NOMO-1 (cell line): Measurements from ENCODE around the gene GBE1.
"Not testable (repeated sequence)": the region's sequence is repeated elsewhere in the genome, so short reads cannot be mapped to it uniquely, and the experiment has no call there.

Source experiments
- DNase-seq, 2 experiments: peaks; one replicate each; lab custom pipeline; 2025; ENCODE audit not compliant: unreplicated experiment in 2 of 2; lab: John Stamatoyannopoulos, UW

The GBE1 gene

GRCh38 chr3:81758275-81758674, 3.2 kb downstream of the GBE1 start:
- DNase-seq = no peak

DNA sequence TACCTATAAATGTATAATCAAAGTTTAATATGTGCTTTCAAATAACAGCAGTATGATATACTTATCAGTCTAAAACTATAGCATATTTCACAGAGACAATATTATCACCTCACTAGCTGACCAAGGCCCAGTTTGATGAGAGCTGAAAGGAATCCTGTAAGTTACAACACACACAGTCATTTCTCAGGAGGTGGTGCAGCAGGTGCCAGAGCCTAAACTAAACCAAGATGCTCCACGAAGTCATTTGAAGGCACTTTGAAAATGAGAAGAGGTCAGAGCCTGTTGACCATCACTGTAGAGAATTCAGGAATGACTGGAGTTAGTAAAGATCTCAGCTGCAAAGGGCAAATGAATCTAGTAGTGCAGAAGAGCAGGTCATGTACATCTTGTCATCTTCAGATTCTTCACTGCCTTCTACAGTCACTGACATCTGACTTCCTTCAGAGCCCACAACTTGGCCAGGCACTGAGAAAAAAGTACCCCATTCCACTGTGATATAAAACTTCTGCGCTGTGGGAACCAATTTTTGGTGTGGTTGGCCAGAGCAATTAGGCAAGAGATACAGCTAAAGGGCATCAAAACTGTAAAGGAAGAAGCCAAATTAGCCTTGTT, 7.9 kb downstream of the GBE1 start:
- no peak for DNase-seq

- no peak for DNase-seq
These were observed 8.8 kb downstream of the GBE1 start for GRCh38 chr3:81752604-81753003.

DNA sequence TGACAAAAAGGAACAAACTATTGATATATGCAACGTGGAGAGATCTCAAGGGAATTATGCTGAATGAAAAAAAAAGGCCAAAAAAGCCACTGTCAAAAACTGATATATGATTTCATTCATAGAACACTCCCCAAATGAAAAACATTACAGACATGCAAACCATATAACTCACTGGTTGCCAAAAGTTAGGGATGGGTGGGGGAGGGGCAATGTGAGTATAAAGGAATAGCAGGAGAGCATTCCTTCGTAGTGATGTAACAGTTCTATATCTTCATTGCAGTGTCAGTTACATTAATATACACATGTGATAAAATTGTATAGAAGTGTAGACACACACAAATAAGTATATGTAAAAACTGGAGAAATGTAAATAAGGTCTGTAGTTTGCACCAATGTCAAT, 12.2 kb downstream of the GBE1 start:
- no peak for DNase-seq

DNA sequence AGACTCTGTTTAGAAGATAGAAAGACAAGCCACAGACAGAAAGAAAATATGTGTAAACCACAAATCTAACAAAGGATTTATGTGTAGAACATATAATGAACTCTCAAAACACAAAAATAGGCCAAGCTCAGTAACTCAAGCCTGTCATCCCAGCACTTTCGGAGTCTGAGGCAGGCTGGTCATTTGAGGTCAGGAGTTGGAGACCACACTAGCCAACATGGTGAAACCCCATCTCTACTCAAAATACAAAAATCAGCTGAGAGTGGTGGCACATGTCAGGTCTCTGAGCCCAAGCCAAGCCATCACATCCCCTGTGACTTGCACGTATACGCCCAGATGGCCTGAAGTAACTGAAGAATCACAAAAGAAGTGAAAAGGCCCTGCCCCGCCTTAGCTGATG, 14.2 kb downstream of the GBE1 start:
- DNase-seq = not testable (repeated sequence)

DNA sequence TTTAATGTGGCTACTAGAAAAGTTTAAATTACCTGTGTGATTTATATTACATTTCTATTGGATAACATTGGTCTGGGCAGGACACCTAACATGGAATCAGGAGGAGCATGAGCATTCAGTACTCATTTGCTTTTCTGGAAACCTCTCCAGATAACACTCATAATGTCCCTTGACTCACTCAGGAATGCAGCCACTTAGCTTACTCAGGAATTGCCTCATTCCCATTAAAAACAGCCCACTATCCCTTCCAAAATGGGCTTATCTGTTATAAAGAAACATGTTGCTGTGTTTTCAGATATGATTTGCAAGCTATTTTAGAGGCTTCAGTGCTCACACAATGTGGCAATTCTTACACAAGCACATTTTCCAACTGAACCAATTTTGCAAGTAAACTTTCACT, 17.1 kb downstream of the GBE1 start:
- DNase-seq = peak; percentile 20 to 39

GRCh38 chr3:81743096-81744025, 18.1 kb downstream of the GBE1 start:
- DNase-seq = peak; percentile 41 to 48

- no peak for DNase-seq
These were observed 18.9 kb downstream of the GBE1 start for GRCh38 chr3:81742581-81742980.

GRCh38 chr3:81741216-81741615, 20.2 kb downstream of the GBE1 start:
- no peak for DNase-seq

GRCh38 chr3:81740731-81741130, 20.7 kb downstream of the GBE1 start:
- no peak for DNase-seq

GRCh38 chr3:81735334-81735733, 26.1 kb downstream of the GBE1 start:
- DNase-seq = no peak

DNA sequence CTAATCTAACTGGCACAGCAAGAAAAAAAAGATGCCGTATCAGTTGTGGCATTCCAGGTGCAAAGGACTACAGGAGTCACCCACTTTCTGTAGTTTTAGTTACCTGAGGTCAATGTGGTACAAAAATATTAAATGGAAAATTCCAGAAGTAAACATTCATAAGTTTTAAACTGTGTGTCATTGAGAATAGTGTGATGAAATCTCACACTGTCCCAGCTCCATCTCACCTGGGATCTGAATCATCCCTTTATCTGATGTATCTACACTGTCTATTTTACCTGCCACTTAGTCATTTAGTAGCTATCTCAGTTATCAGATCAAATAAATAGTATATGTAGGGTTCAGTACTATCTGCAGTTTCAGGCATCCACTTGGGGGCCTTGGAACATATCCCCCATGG, 26.7 kb downstream of the GBE1 start:
- no peak for DNase-seq

DNA sequence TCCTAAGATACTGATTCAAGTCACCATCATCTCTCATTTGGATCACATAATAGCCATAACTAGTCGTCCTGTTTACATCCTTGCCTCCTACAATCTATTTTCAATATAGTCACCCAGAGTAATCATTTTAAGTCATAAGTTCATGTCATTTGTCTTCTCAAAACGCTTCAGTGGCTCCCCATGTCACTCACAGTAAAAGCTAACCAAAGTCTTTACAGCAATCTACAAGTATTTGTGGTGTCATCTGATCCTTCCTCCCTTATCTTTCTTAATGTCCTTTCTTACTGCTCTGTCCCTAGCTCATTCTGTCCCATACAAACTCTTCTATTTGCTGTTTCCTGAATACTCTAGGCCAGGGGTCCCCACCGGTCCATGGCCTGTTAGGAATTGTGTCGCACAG, 28.8 kb downstream of the GBE1 start:
- no peak for DNase-seq

DNA sequence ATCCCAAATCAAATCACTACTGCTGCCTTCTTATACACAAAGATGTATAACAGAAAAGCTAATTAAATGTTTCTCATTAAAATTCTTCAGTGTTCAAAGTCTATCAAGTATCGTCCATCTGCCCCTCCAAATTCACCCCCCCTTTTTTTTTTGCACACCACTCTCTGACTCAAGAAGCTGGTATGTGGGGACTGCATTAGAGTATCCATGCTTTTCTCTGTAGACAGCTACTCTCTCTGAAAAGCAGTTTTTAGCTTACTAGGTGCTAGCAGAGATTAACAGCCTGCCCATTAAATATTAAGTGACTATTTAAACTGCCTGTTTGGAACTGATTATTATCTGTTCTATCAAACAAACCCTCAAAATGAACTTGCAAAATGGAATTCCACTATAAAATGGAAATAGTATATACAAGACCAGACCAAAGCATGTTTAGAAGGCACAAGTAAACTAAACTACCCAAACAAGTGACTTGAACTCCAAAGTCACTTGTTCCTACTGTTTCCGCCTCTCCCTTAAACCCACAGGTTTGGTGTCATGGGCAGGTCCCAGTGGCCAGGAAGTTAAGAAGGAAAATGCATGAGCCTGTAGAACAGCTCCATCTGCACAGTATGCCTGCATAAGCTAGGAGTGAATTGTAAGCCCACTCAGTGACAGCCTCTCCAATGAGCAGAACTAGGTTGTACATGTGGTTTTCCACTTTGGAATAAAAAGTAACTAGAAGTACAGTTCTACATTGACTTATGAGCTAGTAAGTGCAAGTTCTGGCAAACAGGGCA, 32.5 kb downstream of the GBE1 start:
- no peak for DNase-seq

DNA sequence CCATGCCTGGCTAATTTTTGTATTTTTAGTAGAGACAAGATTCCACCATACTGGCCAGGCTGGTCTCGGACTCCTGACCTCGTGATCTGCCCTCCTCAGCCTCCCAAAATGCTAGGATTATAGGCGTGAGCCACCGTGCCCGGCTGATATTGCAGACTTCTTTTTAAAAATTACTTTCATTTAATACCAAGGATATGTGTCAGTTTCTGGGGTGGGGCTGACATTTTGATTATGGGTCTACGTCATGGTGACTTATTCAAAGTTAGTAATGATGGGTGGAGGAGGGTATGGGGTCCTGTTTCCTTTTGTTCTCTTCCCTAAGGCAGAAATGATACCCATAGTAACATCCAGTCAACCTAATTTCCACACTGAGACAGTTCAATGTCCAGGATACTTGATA, 34.7 kb downstream of the GBE1 start:
- no peak for DNase-seq

DNA sequence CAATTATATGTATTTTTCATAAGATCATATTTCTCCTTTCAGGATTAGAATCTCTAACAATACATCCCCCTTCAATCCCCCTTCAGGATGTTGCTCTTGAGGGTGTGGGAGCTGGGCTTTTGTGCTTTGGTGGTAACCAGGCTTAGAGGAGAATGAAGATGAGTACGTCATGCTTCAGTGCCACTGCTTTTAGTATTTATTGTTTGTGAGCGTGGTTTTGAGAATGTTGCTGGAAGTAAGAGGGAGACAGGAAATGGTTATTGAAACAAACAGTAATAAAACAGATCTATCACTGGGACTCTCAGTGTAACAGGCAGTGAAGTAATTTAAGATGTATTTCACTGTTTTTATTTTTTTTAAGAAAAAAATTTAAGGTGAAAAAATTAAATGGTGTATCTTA, 35.3 kb downstream of the GBE1 start:
- DNase-seq = no peak

- DNase-seq = no peak
These were observed 37.6 kb downstream of the GBE1 start for GRCh38 chr3:81723732-81724313.

GRCh38 chr3:81718311-81718710, 43.1 kb downstream of the GBE1 start:
- DNase-seq = no peak

DNA sequence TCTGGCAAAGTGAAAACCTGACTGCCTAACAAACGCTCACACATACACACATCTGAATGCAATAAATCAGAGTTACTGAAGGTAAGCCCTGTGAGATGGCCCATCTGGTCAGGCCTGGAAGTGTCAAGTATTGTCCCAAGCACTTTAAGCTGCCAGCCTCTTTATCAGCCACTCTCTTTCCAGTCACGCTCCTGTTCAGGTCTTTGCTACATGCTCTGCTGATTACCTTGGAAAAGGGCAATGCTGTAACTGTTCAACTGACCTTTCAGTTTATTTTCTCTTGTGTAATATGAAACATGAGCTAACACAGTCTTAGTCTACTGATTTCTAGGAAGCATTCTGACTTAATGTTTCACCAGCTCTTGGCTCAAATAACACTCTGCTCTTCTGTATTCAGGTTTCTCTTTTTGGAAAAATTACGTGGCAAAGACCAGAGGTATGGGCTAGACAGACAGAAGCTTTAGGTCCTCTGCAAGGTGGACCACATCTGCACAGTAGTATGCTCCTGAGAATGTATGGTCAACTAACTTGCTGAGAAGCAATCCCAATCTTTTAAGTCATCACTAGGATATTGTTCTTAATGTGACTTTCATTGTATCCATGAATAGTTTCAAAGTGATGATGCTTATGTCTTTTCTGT, 44.5 kb downstream of the GBE1 start:
- DNase-seq = no peak

- DNase-seq = no peak
These were observed 48.4 kb downstream of the GBE1 start for GRCh38 chr3:81713031-81713430.

- DNase-seq = no peak
These were observed 51.8 kb downstream of the GBE1 start for GRCh38 chr3:81709606-81710005.
